Measurements from ENCODE around the gene TAS2R42. TPM values are rescaled to one million over a fixed set of nuclear protein-coding genes. Genes with fewer than 3 reads are reported as not detected.
A peak's percentile ranks its signal among the peaks of the same experiment; 100 is the strongest.

Gene TAS2R42
- total RNA-seq, 1 experiment from 2014 or later: not detected

DNA sequence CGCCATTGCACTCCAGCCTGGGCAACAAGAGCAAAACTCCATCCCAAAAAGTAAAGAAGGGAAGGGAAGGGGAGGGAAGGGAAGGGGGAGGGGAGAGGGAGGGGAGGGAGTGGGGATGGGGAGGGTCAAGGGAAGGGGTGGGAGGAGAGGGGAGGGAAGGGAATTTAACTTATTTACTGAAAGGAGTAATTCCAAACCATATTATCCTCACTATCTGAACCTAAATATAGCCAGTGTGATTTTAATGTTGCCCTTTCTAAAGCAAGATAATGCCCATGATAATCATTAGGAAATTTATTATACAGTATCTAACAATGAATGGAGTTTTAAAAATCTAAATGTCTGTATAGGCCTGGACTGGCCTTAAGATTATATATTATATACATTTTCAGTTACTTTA, 8.5 kb downstream of the TAS2R42 start:
- CTCF ChIA-PET: no interaction called here
- H3K9me3 Mint-ChIP-seq (ENCODE audit: unreplicated experiment): no peaks in the 10 kb centered on the region
- intact Hi-C loops (cut with micrococcal nuclease; ENCODE audit: unreplicated experiment): loop anchor here (10.0 kb wide), 1 partner anchor 283 kb away; no protein-coding TSS in a partner anchor

DNA sequence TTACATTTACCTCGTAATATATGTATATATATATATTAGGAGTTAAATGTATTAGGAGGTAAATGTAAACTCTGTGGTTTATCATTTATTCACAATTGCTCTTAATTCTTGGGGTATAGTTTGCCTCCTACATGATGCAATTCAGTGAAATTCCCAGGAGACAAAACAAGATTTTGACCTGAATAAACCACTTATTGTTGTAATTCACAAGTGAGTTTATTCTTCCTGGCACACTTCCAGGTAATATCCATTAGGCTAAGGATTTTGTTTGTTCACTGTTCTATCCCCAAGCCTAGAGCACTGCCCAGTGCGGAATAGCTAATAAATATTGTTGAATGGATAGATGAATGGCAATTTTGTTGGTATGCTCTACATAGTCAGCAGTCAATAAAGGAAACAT, 12.7 kb downstream of the TAS2R42 start:
- intact Hi-C loops (cut with micrococcal nuclease; ENCODE audit: unreplicated experiment): loop anchor here (5.0 to 10.0 kb wide), 2 partner anchors 157 to 279 kb away; no protein-coding TSS in a partner anchor
- ChIA-PET POLR2A (no interaction called here), CTCF (no interaction called here)
- no peaks in the 10 kb centered on the region; the same call in 1 of the 2 replicates for H3K36me3 ChIP-seq (ENCODE audit: control insufficient read depth, insufficient read depth, low read length)
- H3K4me3 ChIP-seq (ENCODE audit: low read depth, low read length): no peak overlapping the region
- no peak overlapping the region for H3K27ac Mint-ChIP-seq (ENCODE audit: unreplicated experiment)
- H3K9me3 Mint-ChIP-seq (ENCODE audit: unreplicated experiment): no peaks in the 10 kb centered on the region
- BruUV-seq (replicated peaks): no TSS peak
- H3K4me1 ChIP-seq: peaks cover 8% of the 10 kb centered on the region; the same call in 1 of the 2 replicates
- no peaks in the 10 kb centered on the region for H3K27me3 ChIP-seq (replicated peaks; ENCODE audit: control insufficient read depth, insufficient read depth, low read length)
- peaks cover 37% of the 10 kb centered on the region for H3K36me3 Mint-ChIP-seq (ENCODE audit: insufficient read depth, unreplicated experiment)
- H3K4me1 Mint-ChIP-seq (ENCODE audit: low read depth, unreplicated experiment): peaks cover 20% of the 10 kb centered on the region
- H3K4me3 Mint-ChIP-seq (ENCODE audit: unreplicated experiment): no peak overlapping the region
- H3K27me3 Mint-ChIP-seq (ENCODE audit: insufficient read depth, unreplicated experiment): no peaks in the 10 kb centered on the region
- no peaks in the 10 kb centered on the region for H3K9me3 ChIP-seq
- no peak for TF ChIP-seq CTCF (IDR thresholded peaks at IDR 0.05; ENCODE audit: insufficient read depth in 1 of 2, low read depth in 1 of 2, low read length in 1 of 2, severe bottlenecking in 1 of 2, unreplicated experiment in 1 of 2)
- no peak for DNase-seq

More for the DNA sequence above, 8.5 kb downstream of the TAS2R42 start:
- TF ChIP-seq CTCF (IDR thresholded peaks at IDR 0.05; ENCODE audit: insufficient read depth in 1 of 2, low read depth in 1 of 2, low read length in 1 of 2, severe bottlenecking in 1 of 2, unreplicated experiment in 1 of 2): no peak
- H3K9me3 ChIP-seq: no peaks in the 10 kb centered on the region
- Mint-ChIP-seq H3K27ac (ENCODE audit: unreplicated experiment) (no peak overlapping the region), H3K27me3 (ENCODE audit: insufficient read depth, unreplicated experiment) (no peaks in the 10 kb centered on the region), H3K4me3 (ENCODE audit: unreplicated experiment) (no peak overlapping the region), H3K4me1 (ENCODE audit: low read depth, unreplicated experiment) (no peaks in the 10 kb centered on the region), H3K36me3 (ENCODE audit: insufficient read depth, unreplicated experiment) (peaks cover 20% of the 10 kb centered on the region)
- DNase-seq: no peak
- H3K4me3 ChIP-seq (ENCODE audit: low read depth, low read length): no peak overlapping the region
- H3K36me3 ChIP-seq (ENCODE audit: control insufficient read depth, insufficient read depth, low read length): no peaks in the 10 kb centered on the region; the same call in 1 of the 2 replicates
- POLR2A ChIA-PET: no interaction called here
- no peaks in the 10 kb centered on the region for H3K27me3 ChIP-seq (replicated peaks; ENCODE audit: control insufficient read depth, insufficient read depth, low read length)
- no peaks in the 10 kb centered on the region for H3K4me1 ChIP-seq
- BruUV-seq (replicated peaks): no TSS peak

DNA sequence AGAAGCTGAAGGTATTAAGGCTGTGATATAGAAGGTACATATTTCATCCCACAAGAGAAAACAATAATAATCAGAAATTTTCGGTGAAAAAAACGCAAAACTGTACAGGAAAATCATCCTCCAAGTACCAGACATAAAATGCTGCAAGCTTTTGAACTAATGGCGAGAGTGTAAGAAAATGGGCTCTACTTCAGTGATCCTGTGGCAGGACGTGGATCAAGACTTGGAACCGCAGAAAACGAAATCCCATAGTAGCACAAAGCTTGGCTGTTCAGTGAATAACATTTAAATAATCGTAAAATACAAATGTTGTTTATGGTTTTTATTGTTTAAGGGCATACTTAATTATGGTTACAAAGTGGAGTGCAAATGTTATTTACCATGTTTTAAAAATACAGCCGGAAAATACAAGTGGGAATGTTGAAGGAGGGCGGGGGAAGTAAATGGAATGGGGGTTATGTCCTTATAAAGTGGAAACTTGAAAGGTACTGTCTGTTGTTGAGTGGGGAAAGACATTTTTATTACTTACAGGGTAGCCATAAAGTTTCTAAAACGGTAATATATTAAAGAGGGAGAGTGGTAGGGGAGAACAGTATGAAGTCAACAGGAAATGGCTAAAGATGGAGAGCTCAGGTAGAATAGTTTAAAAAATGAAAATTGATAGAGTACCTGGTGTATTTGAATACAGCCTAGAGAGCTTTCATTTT, 14.6 kb downstream of the TAS2R42 start:
- no peaks in the 10 kb centered on the region for H3K27me3 Mint-ChIP-seq (ENCODE audit: insufficient read depth, unreplicated experiment)
- intact Hi-C loops (cut with micrococcal nuclease; ENCODE audit: unreplicated experiment): loop anchor here (1.0 to 10.0 kb wide), 3 partner anchors 155 to 305 kb away; no protein-coding TSS in a partner anchor
- no peaks in the 10 kb centered on the region for H3K27me3 ChIP-seq (replicated peaks; ENCODE audit: control insufficient read depth, insufficient read depth, low read length)
- no peaks in the 10 kb centered on the region for H3K9me3 ChIP-seq
- H3K4me3 Mint-ChIP-seq (ENCODE audit: unreplicated experiment): peak overlapping the region; percentile 99
- peak in 1 of 2 experiments; percentile 22 for DNase-seq
- peaks cover 8% of the 10 kb centered on the region; the same call in 1 of the 2 replicates for H3K4me1 ChIP-seq
- TSS peak; percentile 85 for BruUV-seq (replicated peaks)
- H3K27ac Mint-ChIP-seq (ENCODE audit: unreplicated experiment): peak overlapping the region; percentile 100
- TF ChIP-seq CTCF (IDR thresholded peaks at IDR 0.05; ENCODE audit: insufficient read depth in 1 of 2, low read depth in 1 of 2, low read length in 1 of 2, severe bottlenecking in 1 of 2, unreplicated experiment in 1 of 2): no peak
- ChIA-PET CTCF (interaction anchor here (0.6 to 1.3 kb wide), 6 partner anchors 27 to 422 kb away, joined by 3 to 10 read pairs (median 4); no protein-coding TSS in a partner anchor), POLR2A (interaction anchor here (0.6 to 2.1 kb wide), 7 partner anchors 10 to 560 kb away, joined by 3 to 8 read pairs (median 4); partner anchors contain the start of gene YBX3)
- H3K9me3 Mint-ChIP-seq (ENCODE audit: unreplicated experiment): no peaks in the 10 kb centered on the region
- H3K36me3 ChIP-seq (ENCODE audit: control insufficient read depth, insufficient read depth, low read length): no peaks in the 10 kb centered on the region; the same call in 1 of the 2 replicates
- peaks cover 28% of the 10 kb centered on the region for H3K4me1 Mint-ChIP-seq (ENCODE audit: low read depth, unreplicated experiment)
- peak overlapping the region; percentile 98 for H3K4me3 ChIP-seq (ENCODE audit: low read depth, low read length)
- peaks cover 52% of the 10 kb centered on the region for H3K36me3 Mint-ChIP-seq (ENCODE audit: insufficient read depth, unreplicated experiment)
